Ishikawa (cell line): Measurements from ENCODE around the gene TBPL1.

Source experiments
- CEBPB ChIP-seq: IDR thresholded peaks from 2 replicates; pipeline ENCODE4 v1.6.1; 2012
- EGR1 ChIP-seq: IDR thresholded peaks from 2 replicates; pipeline ENCODE4 v1.6.1; 2012
- EP300 ChIP-seq: IDR thresholded peaks from 2 replicates; pipeline ENCODE4 v1.6.1; 2012; ENCODE audit warnings: borderline replicate concordance
- FOXM1 ChIP-seq: IDR thresholded peaks from 2 replicates; pipeline ENCODE4 v1.6.1; 2012; ENCODE audit warnings: low read depth, borderline replicate concordance
- MAX ChIP-seq: IDR thresholded peaks from 2 replicates; pipeline ENCODE4 v1.6.1; 2012
- NFIC ChIP-seq: IDR thresholded peaks from 2 replicates; pipeline ENCODE4 v1.6.1; 2012
- RAD21 ChIP-seq: IDR thresholded peaks from 2 replicates; pipeline ENCODE4 v1.6.1; 2012; ENCODE audit warnings: low read depth
- REST ChIP-seq: IDR thresholded peaks from 2 replicates; pipeline ENCODE4 v1.6.1; 2012; ENCODE audit warnings: low read depth, mild to moderate bottlenecking
- TAF1 ChIP-seq: IDR thresholded peaks from 2 replicates; pipeline ENCODE4 v1.6.1; 2012; ENCODE audit warnings: low read depth, mild to moderate bottlenecking
- TCF12 ChIP-seq: IDR thresholded peaks from 2 replicates; pipeline ENCODE4 v1.6.1; 2012; ENCODE audit warnings: low read depth
- USF1 ChIP-seq: IDR thresholded peaks from 2 replicates; pipeline ENCODE4 v1.6.1; 2012

- TF ChIP-seq MAX (peak; percentile 22; the same call in 1 of the 2 replicates), FOXM1 (no peak), CEBPB (no peak), REST (no peak), RAD21 (peak; percentile 9; the same call in 1 of the 2 replicates), TAF1 (no peak), EP300 (peak; percentile 29; the same call in 1 of the 2 replicates), NFIC (peak; percentile 90), EGR1 (no peak), TCF12 (peak; percentile 75; the same call in 1 of the 2 replicates), USF1 (no peak)
These were observed 54.1 kb downstream of the TBPL1 start for GRCh38 chr6:134007077-134007476.
